OCI-LY3 (cell line): ENCODE results near the gene GNAS-AS1.

ENCODE experiments used
- EZH2phosphoT487 ChIP-seq: fragments of 200-600 bp; shearing (Covaris generic); IDR thresholded peaks from 2 replicates; pipeline ENCODE4 v1.6.1; 2018; ENCODE audit warnings: antibody characterized with exemption, mixed run types, low read depth
- TF ChIP-seq, protein P1 (sequence below): fragments of 200-600, 300-600 bp; sonication (generic); IDR thresholded peaks from 2 replicates; pipeline ENCODE4 v1.5.1; 2014; ENCODE audit warnings: antibody characterized with exemption, low read length, low read depth

- TF ChIP-seq, protein P1, sequence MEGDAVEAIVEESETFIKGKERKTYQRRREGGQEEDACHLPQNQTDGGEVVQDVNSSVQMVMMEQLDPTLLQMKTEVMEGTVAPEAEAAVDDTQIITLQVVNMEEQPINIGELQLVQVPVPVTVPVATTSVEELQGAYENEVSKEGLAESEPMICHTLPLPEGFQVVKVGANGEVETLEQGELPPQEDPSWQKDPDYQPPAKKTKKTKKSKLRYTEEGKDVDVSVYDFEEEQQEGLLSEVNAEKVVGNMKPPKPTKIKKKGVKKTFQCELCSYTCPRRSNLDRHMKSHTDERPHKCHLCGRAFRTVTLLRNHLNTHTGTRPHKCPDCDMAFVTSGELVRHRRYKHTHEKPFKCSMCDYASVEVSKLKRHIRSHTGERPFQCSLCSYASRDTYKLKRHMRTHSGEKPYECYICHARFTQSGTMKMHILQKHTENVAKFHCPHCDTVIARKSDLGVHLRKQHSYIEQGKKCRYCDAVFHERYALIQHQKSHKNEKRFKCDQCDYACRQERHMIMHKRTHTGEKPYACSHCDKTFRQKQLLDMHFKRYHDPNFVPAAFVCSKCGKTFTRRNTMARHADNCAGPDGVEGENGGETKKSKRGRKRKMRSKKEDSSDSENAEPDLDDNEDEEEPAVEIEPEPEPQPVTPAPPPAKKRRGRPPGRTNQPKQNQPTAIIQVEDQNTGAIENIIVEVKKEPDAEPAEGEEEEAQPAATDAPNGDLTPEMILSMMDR: no peak
- TF ChIP-seq EZH2phosphoT487: no peak
Measured at GRCh38 chr20:58869662-58870227, 19.0 kb upstream of the GNAS-AS1 start.
